Epithelial cell of esophagus (primary cell): ENCODE data around the gene SDHAF4.

Experiments
- DNase-seq: peaks from one replicate; pipeline ENCODE4 v3.0.0; 2010; ENCODE audit warnings: low read depth
- H3K4me3 ChIP-seq: 2 replicates; pipeline ENCODE4 v1.5.1; 2011; ENCODE audit warnings: mild to moderate bottlenecking, low read length, control low read depth
- TF ChIP-seq, protein P1 (sequence below): IDR thresholded peaks from 2 replicates; pipeline ENCODE4 v1.5.1; 2011; ENCODE audit warnings: low read depth, mild to moderate bottlenecking, low read length, control low read depth, inconsistent platforms; ENCODE audit not compliant: insufficient read depth; ENCODE audit errors: missing control alignments

The SDHAF4 gene

DNA sequence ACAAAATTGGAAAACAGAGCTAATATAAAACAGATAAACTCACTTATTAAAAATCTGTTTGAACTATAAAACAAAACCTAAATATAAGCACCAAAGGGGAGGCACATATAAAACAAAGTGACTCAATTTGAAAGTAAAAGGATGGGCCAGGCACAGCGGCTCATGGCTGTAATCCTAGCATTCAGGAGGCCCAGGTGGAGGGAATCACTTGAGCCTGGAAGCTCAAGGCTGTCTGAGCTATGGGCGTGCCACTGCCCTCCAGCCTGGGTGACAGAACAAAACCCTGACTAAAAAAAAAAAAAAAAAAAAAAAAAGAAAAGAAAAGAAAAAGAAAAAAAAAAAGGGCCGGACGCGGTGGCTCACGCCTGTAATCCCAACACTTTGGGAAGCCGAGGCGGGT is 69.9 kb downstream of the SDHAF4 start:
- no peak overlapping the region for H3K4me3 ChIP-seq
- no peak for DNase-seq
- TF ChIP-seq, protein P1, sequence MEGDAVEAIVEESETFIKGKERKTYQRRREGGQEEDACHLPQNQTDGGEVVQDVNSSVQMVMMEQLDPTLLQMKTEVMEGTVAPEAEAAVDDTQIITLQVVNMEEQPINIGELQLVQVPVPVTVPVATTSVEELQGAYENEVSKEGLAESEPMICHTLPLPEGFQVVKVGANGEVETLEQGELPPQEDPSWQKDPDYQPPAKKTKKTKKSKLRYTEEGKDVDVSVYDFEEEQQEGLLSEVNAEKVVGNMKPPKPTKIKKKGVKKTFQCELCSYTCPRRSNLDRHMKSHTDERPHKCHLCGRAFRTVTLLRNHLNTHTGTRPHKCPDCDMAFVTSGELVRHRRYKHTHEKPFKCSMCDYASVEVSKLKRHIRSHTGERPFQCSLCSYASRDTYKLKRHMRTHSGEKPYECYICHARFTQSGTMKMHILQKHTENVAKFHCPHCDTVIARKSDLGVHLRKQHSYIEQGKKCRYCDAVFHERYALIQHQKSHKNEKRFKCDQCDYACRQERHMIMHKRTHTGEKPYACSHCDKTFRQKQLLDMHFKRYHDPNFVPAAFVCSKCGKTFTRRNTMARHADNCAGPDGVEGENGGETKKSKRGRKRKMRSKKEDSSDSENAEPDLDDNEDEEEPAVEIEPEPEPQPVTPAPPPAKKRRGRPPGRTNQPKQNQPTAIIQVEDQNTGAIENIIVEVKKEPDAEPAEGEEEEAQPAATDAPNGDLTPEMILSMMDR = no peak

DNA sequence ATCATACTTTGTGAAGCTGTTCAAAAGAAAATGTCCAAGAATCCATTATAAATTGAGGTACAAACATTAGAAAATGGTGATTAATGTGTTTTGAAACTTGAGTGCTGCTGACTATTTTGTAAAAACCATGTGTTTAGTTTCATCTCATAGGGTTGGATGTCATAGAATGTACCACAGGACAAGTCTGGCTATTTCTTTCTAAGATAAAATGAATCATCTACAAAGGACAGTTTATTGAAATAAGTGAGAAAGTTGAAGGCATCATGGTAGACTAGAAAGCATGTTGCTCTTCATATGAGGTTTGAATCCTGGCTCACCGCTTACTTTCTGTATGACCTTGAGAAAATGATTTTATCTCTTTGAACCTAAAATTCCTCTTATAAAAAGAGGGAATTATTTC is 71.7 kb downstream of the SDHAF4 start:
- H3K4me3 ChIP-seq = no peak overlapping the region

More for the DNA sequence above, 71.7 kb downstream of the SDHAF4 start:
- TF ChIP-seq, protein P1 = no peak
- no peak for DNase-seq
